GM12865 (cell line): Measurements from ENCODE around the gene MSH3.
"Not testable (repeated sequence)": the region's sequence is repeated elsewhere in the genome, so short reads cannot be mapped to it uniquely, and the experiment has no call there.

ENCODE experiments used
- DNase-seq: peaks from one replicate; pipeline ENCODE4 v3.0.0; 2010; ENCODE audit warnings: low read depth
- H3K4me3 ChIP-seq: 2 replicates; pipeline ENCODE4 v1.5.1; 2011; ENCODE audit warnings: mild to moderate bottlenecking, low read depth, low read length, control low read depth
- TF ChIP-seq, protein P1 (sequence below): IDR thresholded peaks from 2 replicates; pipeline ENCODE4 v1.5.1; 2011; ENCODE audit warnings: low read length, control low read depth, low read depth, inconsistent platforms; ENCODE audit not compliant: insufficient read depth; ENCODE audit errors: missing control alignments

MSH3 gene

DNA sequence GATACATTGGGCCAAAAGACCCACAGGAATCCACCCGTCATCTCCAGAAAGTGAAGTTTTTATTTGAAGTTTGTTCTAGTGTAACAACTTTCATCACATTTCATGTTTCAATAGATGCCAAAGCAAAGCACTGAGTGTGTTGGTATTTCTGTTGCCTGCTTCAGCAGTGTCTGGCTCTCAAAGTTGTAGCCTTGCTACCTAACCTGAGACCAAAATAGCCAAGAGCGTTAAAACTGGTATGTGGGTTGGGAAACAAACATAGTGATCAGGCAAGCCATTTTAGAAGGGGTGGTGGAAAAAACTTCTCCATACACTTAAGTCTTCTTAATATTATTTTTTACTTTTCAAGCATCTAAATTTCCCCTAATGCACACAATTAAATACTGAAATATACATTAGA is 150.6 kb downstream of the MSH3 start:
- H3K4me3 ChIP-seq, result no peak overlapping the region
- DNase-seq, result no peak
- TF ChIP-seq, protein P1, sequence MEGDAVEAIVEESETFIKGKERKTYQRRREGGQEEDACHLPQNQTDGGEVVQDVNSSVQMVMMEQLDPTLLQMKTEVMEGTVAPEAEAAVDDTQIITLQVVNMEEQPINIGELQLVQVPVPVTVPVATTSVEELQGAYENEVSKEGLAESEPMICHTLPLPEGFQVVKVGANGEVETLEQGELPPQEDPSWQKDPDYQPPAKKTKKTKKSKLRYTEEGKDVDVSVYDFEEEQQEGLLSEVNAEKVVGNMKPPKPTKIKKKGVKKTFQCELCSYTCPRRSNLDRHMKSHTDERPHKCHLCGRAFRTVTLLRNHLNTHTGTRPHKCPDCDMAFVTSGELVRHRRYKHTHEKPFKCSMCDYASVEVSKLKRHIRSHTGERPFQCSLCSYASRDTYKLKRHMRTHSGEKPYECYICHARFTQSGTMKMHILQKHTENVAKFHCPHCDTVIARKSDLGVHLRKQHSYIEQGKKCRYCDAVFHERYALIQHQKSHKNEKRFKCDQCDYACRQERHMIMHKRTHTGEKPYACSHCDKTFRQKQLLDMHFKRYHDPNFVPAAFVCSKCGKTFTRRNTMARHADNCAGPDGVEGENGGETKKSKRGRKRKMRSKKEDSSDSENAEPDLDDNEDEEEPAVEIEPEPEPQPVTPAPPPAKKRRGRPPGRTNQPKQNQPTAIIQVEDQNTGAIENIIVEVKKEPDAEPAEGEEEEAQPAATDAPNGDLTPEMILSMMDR, result no peak

- TF ChIP-seq, protein P1, result no peak
- no peak overlapping the region for H3K4me3 ChIP-seq
- DNase-seq, result no peak
Measured at GRCh38 chr5:80806929-80807328, 152.5 kb downstream of the MSH3 start.

DNA sequence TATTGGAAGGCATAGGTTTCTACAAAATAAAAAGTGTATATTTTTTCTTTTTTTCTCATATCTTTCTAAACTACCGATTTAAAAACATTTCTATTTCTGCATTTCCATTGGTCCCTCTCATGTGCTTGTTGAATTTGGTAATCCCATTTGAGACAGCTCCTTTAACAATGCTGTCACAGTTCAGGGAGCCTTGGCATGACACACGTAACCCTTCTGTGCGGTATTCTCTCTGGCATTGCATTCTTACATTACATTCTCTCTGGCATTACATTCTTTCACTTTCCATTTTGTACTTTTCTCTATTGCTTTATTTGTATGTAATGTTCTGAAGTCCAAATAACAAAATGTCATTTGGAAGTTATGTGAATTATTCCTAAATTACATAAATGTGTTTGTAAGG is 155.0 kb downstream of the MSH3 start:
- TF ChIP-seq, protein P1, result no peak
- H3K4me3 ChIP-seq, result no peak overlapping the region
- DNase-seq, result no peak

DNA sequence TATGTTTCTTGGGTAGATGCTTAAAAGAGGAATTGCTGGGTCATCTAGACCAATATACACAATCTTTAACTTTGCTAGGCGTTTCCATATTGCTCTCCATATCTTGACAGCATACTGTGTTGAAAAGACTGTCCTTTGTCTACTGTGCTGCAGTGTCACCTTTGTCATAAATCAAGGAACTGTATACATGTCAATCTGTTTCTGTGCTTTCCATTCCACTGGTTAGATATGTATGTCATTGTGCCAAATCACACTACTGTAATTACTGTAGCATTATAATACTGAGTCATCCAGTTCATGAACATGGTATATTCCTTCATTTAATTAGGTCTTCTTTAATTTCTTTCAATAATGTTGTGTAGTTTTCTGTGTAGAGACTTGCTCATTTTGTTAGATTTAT is 156.0 kb downstream of the MSH3 start:
- no peak for DNase-seq
- no peak overlapping the region for H3K4me3 ChIP-seq
- TF ChIP-seq, protein P1, result no peak

DNA sequence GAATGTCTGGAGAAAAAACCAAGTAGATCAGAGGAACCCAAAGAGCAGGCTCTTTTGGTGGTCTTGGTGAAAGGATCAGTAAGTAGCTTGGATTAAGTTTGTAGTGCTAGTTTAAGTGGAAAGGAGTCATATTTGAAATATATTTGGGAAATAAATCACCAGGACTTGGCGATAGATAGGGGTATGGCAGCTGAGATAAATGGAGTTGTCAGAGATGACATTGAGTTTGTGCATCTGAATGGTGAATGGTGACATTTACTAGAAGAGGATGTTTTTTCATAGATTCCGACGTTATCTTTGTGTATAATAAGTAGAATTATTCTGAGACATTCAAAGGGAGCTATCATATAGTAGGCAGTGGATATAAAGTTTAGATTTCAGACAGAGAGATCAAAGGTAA is 162.1 kb downstream of the MSH3 start:
- TF ChIP-seq, protein P1, result no peak
- no peak for DNase-seq
- no peak overlapping the region for H3K4me3 ChIP-seq

- TF ChIP-seq, protein P1, result no peak
- no peak overlapping the region for H3K4me3 ChIP-seq
- DNase-seq, result no peak
Measured at GRCh38 chr5:80820685-80821084, 166.2 kb downstream of the MSH3 start.

DNA sequence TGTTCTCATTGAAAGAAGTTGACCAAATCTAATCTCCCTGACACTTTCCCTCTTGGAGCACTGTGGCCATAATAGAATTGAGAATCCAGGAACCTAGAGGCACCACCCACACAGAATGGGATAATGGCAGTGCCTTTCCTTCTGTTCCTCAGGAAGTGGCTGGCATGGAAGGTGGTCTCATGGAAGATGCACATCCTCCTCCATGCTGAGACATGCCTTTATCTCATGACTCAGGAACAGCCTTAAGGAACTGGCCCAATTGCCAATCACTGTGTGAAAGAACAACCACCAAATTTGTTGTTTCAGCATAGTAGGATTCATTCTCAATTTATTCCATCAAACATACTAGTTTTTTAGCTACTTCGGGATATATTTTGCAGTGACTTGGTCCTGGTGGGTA is 168.2 kb downstream of the MSH3 start:
- TF ChIP-seq, protein P1, result no peak
- no peak overlapping the region for H3K4me3 ChIP-seq
- no peak for DNase-seq

GRCh38 chr5:80824159-80824558 is 169.7 kb downstream of the MSH3 start:
- not testable (repeated sequence) for H3K4me3 ChIP-seq, DNase-seq
